GM12865 (cell line): Measurements from ENCODE around the gene KCNS1.

Source experiments
- DNase-seq: peaks from one replicate; pipeline ENCODE4 v3.0.0; 2010; ENCODE audit warnings: low read depth
- H3K4me3 ChIP-seq: 2 replicates; pipeline ENCODE4 v1.5.1; 2011; ENCODE audit warnings: mild to moderate bottlenecking, low read depth, low read length, control low read depth
- TF ChIP-seq, protein P1 (sequence below): IDR thresholded peaks from 2 replicates; pipeline ENCODE4 v1.5.1; 2011; ENCODE audit warnings: low read length, control low read depth, low read depth, inconsistent platforms; ENCODE audit not compliant: insufficient read depth; ENCODE audit errors: missing control alignments

The KCNS1 gene

DNA sequence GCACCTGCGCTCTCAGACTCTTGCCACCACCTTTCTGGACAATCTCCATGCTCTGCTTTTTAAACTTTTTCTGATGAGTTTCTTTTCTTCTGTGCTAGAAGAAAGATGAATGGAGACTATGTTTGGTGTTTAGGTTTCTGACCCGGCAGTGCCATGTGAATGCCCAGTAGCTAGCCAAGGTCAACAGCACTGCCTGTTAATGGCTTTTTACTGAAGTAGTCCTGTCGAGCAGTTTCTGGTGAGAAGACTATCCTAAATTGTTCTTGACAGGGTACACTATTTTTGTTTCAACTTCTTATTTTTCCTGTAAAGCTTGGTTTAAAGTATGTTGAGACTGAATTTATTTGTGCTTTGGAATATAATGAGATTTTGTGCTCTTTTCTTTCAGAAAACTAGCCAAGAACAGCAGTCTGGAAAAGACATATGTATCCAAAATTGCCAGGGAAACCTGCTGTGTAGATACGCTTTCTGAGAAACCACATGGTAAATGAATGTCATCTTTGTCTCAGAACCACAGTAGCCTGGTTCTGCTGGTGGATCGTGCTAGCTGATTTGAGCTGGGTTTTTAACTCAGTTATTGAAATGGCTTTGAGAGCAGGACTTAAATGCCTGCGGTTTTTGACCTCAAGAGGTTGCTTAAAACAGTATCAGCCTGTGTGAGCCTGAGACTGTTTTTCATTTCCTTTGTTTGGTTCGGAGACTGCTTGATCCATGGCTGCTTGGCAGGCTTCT is 48.1 kb downstream of the KCNS1 start:
- no peak overlapping the region for H3K4me3 ChIP-seq
- DNase-seq = peak; percentile 73
- TF ChIP-seq, protein P1, sequence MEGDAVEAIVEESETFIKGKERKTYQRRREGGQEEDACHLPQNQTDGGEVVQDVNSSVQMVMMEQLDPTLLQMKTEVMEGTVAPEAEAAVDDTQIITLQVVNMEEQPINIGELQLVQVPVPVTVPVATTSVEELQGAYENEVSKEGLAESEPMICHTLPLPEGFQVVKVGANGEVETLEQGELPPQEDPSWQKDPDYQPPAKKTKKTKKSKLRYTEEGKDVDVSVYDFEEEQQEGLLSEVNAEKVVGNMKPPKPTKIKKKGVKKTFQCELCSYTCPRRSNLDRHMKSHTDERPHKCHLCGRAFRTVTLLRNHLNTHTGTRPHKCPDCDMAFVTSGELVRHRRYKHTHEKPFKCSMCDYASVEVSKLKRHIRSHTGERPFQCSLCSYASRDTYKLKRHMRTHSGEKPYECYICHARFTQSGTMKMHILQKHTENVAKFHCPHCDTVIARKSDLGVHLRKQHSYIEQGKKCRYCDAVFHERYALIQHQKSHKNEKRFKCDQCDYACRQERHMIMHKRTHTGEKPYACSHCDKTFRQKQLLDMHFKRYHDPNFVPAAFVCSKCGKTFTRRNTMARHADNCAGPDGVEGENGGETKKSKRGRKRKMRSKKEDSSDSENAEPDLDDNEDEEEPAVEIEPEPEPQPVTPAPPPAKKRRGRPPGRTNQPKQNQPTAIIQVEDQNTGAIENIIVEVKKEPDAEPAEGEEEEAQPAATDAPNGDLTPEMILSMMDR = no peak

DNA sequence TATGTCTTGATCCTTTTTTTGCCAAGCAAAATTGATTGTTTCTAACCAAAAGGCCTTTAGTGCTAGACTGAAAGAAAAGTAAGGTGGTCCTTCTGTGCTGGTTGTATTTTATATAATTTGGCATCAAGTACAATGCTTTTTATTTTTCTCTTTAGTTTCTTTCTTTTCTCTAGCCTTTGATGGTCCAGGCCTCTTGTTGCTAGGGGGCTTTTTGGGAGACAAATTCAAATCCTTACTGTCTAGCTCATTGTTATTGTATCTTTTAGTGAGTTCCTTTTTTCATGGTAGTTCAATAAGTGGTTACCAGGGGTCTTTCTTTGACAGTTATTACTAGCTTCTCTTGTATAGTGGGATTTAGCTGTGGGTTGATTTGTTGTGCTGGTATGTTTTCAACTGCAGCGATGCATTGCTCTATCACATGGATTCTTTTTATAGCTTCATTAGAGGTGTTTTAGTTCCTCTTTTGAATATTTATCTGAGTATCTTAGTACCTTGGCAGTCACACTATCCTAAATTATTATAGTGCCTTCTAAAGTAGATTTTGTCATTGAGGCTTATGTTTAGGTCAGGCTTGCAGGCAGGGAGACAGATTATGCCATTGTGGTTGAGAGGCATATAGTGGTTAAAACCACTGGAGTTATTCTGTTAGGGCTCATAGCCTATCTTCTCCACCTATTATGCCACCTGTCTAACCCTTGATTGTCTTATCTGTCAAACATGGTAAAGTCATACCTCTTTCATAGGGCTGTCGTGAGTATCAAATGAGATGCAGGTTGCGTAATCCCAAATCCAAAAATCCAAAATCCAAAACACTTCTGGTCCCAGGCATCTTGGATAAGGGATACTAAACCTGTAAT is 49.5 kb downstream of the KCNS1 start:
- peak; percentile 21 for DNase-seq
- no peak overlapping the region for H3K4me3 ChIP-seq
- TF ChIP-seq, protein P1 = no peak

DNA sequence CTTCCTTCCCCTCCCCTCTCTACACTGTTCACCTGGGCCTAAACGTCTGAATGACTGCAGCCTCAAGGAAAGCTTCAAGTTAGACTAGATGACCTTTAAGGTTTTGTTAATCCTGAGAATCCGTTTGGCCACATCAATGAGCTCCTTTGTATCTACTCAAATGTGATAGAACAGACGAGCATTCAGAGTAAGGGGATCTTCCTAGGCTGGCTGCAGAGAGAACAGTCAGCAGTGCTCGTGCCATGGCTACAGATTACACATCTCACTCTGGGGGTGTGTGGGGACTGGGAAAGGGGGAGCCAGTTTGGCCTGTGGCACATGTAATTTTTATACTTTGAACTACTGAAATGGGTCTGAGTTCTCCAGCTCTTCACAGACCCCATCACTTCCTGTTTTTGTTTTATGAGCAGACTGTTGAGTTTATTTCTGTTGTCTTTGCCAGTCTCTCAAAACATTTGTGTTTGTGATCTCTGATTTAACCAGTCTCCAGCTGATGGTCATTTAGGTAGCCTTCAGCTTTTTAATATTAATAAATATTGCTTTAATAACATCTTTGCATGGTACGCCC is 50.9 kb downstream of the KCNS1 start:
- no peak overlapping the region for H3K4me3 ChIP-seq
- DNase-seq = peak; percentile 18
- TF ChIP-seq, protein P1 = no peak

DNA sequence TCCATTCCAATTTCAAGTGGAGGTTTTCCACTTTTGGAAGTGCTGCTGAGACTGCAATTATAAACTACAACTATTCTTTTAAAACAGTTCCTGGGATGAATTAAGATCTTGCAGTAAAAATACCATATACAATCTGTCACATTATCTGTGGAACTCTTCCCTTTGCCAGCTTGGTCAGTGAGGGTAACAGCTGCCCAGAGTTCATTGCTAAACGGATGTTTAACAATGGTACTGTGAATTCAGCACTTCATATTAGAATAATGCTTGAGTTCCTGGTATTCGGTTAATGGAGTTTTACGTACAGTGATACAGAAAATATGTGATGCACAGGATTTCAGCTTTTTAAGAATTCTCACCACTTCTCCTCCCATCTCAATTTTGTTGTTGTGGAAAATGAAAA is 51.5 kb downstream of the KCNS1 start:
- TF ChIP-seq, protein P1 = no peak
- no peak overlapping the region for H3K4me3 ChIP-seq
- DNase-seq = no peak

DNA sequence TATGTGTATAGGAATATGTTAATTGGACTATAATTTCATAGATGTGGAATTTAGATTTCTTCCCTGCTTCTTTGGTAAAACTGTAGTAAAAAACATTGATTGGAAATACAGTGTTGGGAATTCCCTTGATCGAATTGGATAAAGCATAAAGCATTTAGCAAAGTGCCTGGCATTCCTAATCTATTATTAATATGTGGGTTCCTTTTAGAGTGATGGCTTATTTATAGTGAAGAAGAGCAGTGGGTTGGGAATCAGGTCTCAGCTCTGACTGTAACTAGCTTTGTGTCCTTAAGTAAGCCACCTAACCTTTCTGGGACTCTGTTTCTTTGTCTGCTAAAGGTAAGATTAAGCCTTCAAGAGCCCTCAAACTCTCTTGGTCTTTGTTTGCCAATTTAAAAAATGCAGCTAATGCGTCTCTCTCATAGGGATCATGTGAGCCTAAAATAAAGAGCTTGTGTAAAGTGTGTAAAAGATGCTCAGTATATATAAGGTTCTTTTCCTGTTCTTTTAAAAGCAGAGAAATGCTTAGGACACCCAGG is 53.3 kb downstream of the KCNS1 start:
- TF ChIP-seq, protein P1 = no peak
- no peak overlapping the region for H3K4me3 ChIP-seq
- DNase-seq = no peak

DNA sequence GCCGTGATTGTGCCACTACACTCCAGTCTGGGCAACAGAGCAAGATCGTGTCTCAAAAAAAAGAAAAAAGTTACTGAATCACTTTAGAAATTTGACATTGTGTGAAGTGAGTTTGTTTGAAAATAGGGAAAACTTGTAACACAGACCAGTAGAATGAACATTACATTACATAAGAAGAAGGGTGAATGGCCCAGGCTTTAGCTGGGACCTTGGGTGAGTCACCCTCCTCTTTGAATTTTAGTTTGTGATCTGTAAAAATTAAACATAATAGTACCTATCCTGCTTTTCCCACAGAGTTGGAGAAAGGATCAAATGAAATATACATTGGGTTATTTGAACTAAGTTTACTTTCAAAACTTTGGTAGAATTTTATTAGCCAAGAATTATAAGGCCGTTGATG is 56.3 kb downstream of the KCNS1 start:
- TF ChIP-seq, protein P1 = no peak
- H3K4me3 ChIP-seq = no peak overlapping the region
- DNase-seq = no peak
